ENCODE results near the gene NISCH.
"Not testable (repeated sequence)": the region's sequence is repeated elsewhere in the genome, so short reads cannot be mapped to it uniquely, and the experiment has no call there.

NISCH gene

GRCh38 chr3:52515192-52515591, 59.8 kb downstream of the NISCH start:
- no peak for DNase-seq

GRCh38 chr3:52516509-52517195, 61.2 kb downstream of the NISCH start:
- no peak for DNase-seq

- DNase-seq = no peak
These were observed 62.7 kb downstream of the NISCH start for GRCh38 chr3:52517796-52518722.

- no peak for DNase-seq
These were observed 63.5 kb downstream of the NISCH start for GRCh38 chr3:52518723-52519444.

- no peak for DNase-seq
These were observed 64.2 kb downstream of the NISCH start for GRCh38 chr3:52519445-52520140.

- no peak for DNase-seq
These were observed 64.8 kb downstream of the NISCH start for GRCh38 chr3:52520141-52520667.

- no peak for DNase-seq
These were observed 65.5 kb downstream of the NISCH start for GRCh38 chr3:52520716-52521487.

- no peak for DNase-seq
These were observed 66.1 kb downstream of the NISCH start for GRCh38 chr3:52521488-52521824.

GRCh38 chr3:52521881-52522650, 66.7 kb downstream of the NISCH start:
- DNase-seq = no peak

- no peak for DNase-seq
These were observed 67.3 kb downstream of the NISCH start for GRCh38 chr3:52522651-52523251.

GRCh38 chr3:52523386-52524257, 68.2 kb downstream of the NISCH start:
- DNase-seq = no peak

GRCh38 chr3:52524258-52524751, 68.9 kb downstream of the NISCH start:
- DNase-seq = no peak

- DNase-seq = no peak
These were observed 69.6 kb downstream of the NISCH start for GRCh38 chr3:52524752-52525679.

GRCh38 chr3:52525680-52526561, 70.5 kb downstream of the NISCH start:
- DNase-seq = no peak

- DNase-seq = not testable (repeated sequence)
These were observed 71.3 kb downstream of the NISCH start for GRCh38 chr3:52526671-52527038.

- DNase-seq = no peak
These were observed 71.8 kb downstream of the NISCH start for GRCh38 chr3:52527039-52527731.

Measured in stimulated activated CD4-positive, alpha-beta T cell treated with anti-CD3 and anti-CD28 coated beads, Interleukin-15, amount 100 ng/mL, for 24 hours (primary cell).